ENCODE measurements around the gene SMYD4. TPM values are rescaled to one million over a fixed set of nuclear protein-coding genes. Genes with fewer than 3 reads are reported as not detected.
A peak's percentile ranks its signal among the peaks of the same experiment; 100 is the strongest.

The SMYD4 gene
- total RNA-seq, 1 donor from 2014 or later, result 21.8 TPM

DNA sequence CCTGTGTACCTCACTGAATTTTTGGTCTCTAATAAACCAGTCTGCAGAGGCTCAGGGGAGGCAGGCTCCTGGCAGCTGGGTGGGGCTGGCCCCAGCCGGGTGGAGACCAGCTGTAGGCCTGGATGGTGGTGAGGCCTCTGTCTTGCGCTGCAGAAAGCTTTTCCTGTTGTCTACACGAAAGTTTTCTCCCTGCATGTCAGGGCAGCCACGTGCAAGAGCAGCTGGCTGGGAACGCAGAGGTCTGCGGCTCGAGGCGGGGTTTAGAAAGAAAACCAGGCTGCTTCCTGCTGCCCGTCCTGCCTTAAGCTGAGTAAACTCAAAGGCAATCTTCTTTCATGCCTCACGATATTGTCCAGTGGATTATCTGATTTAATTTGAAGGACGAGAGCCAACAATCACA is 65.4 kb downstream of the SMYD4 start:
- Mint-ChIP-seq H3K27me3 (no peaks in the 10 kb centered on the region), H3K4me1 (peaks cover 46% of the 10 kb centered on the region), H3K36me3 (ENCODE audit: low read depth) (no peaks in the 10 kb centered on the region), H3K27ac (peak overlapping the region; percentile 72), H3K9me3 (no peaks in the 10 kb centered on the region), H3K4me3 (peak overlapping the region; percentile 53)
- ATAC-seq (ENCODE audit: low read depth) (peak; percentile 85), DNase-seq (peak; percentile 41)
- intact Hi-C loops (cut with micrococcal nuclease), result no loop called here
- ChIA-PET POLR2A (interaction anchor here (0.6 to 3.6 kb wide), 10 partner anchors 8 to 495 kb away, joined by 3 to 25 read pairs (median 10); partner anchors contain the start of genes SERPINF2 and WDR81), CTCF (interaction anchor here (1.0 to 2.8 kb wide), 5 partner anchors 12 to 101 kb away, joined by 3 to 19 read pairs (median 4); no protein-coding TSS in a partner anchor)
- TF ChIP-seq, protein P1, sequence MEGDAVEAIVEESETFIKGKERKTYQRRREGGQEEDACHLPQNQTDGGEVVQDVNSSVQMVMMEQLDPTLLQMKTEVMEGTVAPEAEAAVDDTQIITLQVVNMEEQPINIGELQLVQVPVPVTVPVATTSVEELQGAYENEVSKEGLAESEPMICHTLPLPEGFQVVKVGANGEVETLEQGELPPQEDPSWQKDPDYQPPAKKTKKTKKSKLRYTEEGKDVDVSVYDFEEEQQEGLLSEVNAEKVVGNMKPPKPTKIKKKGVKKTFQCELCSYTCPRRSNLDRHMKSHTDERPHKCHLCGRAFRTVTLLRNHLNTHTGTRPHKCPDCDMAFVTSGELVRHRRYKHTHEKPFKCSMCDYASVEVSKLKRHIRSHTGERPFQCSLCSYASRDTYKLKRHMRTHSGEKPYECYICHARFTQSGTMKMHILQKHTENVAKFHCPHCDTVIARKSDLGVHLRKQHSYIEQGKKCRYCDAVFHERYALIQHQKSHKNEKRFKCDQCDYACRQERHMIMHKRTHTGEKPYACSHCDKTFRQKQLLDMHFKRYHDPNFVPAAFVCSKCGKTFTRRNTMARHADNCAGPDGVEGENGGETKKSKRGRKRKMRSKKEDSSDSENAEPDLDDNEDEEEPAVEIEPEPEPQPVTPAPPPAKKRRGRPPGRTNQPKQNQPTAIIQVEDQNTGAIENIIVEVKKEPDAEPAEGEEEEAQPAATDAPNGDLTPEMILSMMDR (IDR thresholded peaks at IDR 0.05), result no peak

DNA sequence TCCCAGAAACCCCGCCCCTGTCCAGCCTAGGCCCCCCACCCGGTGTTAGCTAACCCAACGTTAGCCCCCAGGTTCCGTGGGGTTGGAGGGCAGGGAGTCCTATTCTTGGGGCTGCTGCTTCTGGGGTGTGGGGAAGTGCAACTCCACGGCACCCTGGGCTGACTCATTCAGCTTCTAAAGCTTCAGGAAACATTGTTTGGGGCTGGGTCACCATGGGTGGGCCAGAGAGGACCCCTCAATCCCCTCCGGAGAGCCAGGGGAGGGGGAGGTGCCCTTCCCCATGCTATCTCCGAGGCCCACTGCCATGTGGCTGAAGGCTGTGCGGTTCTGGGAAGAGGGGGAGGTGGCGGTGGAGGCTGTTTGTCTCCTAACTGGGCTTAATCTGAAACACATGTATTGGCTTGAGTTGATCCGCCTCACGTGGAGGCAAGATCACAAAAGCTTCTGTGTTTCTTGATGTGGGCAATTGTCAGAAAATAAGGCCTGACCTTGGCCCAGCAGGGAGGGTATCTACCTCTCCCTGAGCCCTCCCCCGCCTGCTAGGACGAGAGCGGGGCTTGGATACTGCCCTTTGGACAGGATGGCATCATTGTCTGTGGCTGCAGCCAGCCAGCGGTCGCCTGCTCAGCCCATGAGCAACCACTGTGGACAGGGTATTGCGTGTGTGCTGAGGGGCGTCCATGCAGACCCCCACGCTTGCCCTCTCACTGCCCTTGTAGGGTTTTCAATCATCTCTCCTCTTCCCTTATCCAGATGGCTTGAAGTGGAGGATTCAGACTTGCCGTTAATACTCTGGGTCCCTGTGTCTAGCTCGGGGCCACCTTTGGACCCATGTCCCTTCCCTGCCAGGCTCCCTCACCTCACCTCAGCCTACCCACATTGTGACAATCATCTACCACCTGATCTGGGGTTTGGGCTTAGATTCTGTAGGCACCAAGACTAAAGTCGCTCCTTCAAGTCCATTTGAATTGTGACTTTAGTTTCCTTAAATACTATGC is 66.5 kb downstream of the SMYD4 start:
- TF ChIP-seq, protein P1 (IDR thresholded peaks at IDR 0.05), result no peak
- H3K4me3 Mint-ChIP-seq, result peak overlapping the region; percentile 50
- H3K27ac Mint-ChIP-seq, result peak overlapping the region; percentile 80
- DNase-seq (no peak), ATAC-seq (ENCODE audit: low read depth) (peak; percentile 65)
- CTCF ChIA-PET, result interaction anchor here (0.9 to 2.8 kb wide), 6 partner anchors 9 to 46 kb away, joined by 3 to 19 read pairs (median 4); no protein-coding TSS in a partner anchor
- POLR2A ChIA-PET, result interaction anchor here (0.6 to 3.6 kb wide), 12 partner anchors 9 to 112 kb away, joined by 3 to 25 read pairs (median 11); partner anchors contain the start of gene SERPINF2
- no peaks in the 10 kb centered on the region for H3K9me3 Mint-ChIP-seq
- no peaks in the 10 kb centered on the region for H3K27me3 Mint-ChIP-seq
- intact Hi-C loops (cut with micrococcal nuclease), result loop anchor here (1.0 kb wide), 1 partner anchor 21 kb away; no protein-coding TSS in a partner anchor
- H3K4me1 Mint-ChIP-seq, result peaks cover 47% of the 10 kb centered on the region
- H3K36me3 Mint-ChIP-seq (ENCODE audit: low read depth), result no peaks in the 10 kb centered on the region

DNA sequence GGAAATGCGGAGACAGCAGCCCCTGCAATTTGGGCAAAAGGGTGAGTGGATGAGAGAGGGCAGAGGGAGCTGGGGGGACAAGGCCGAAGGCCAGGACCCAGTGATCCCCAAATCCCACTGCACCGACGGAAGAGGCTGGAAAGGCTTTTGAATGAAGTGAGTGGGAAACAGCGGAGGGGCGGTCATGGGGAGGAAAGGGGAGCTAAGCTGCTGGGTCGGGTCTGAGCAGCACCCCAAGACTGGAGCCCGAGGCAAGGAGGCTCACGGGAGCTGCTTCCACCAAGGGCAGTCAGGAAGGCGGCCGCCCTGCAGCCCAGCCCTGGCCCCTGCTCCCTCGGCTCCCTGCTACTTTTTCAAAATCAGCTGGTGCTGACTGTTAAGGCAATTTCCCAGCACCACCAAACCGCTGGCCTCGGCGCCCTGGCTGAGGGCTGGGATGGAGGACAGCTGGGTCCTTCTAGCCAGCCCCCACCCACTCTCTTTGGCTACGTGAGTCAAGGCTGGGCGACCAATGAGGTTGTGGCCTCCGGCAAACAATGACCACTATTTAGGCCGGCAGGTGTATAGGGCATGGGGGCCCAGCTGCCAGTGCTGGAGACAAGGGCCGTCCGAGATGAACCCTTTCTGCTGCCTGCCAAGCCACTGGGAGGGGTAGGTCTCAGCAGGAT is 67.3 kb downstream of the SMYD4 start:
- no peak for DNase-seq
- H3K4me3 Mint-ChIP-seq, result no peak overlapping the region
- TF ChIP-seq, protein P1 (IDR thresholded peaks at IDR 0.05), result no peak
- no peaks in the 10 kb centered on the region for H3K27me3 Mint-ChIP-seq
- ATAC-seq (ENCODE audit: low read depth), result peak; percentile 6
- intact Hi-C loops (cut with micrococcal nuclease), result no loop called here
- no peaks in the 10 kb centered on the region for H3K9me3 Mint-ChIP-seq
- CTCF ChIA-PET, result interaction anchor here (0.9 to 2.8 kb wide), 5 partner anchors 8 to 45 kb away, joined by 3 to 19 read pairs (median 5); no protein-coding TSS in a partner anchor
- H3K27ac Mint-ChIP-seq, result peak overlapping the region; percentile 80
- POLR2A ChIA-PET, result interaction anchor here (0.6 to 3.6 kb wide), 7 partner anchors 10 to 113 kb away, joined by 3 to 25 read pairs (median 13); no protein-coding TSS in a partner anchor
- H3K36me3 Mint-ChIP-seq (ENCODE audit: low read depth), result no peaks in the 10 kb centered on the region
- H3K4me1 Mint-ChIP-seq, result peaks cover 38% of the 10 kb centered on the region

DNA sequence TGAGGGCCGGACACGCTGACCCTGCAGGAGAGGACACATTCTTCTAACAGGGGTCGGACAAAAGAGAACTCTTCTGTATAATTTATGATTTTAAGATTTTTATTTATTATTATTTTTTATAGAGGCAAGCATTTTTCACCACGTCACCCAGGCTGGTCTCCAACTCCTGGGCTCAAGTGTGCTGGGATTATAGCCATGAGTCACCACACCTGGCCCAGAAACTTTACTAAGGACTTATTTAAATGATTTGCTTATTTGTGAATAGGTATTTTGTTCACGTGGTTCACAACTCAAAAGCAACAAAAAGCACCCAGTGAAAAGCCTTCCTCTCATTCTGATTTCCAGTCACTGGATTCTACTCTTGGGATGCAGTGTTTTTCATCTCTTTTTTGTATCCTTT is 70.2 kb downstream of the SMYD4 start:
- Mint-ChIP-seq H3K27ac (no peak overlapping the region), H3K27me3 (no peaks in the 10 kb centered on the region), H3K9me3 (no peaks in the 10 kb centered on the region), H3K36me3 (ENCODE audit: low read depth) (no peaks in the 10 kb centered on the region), H3K4me3 (no peak overlapping the region), H3K4me1 (peaks cover 35% of the 10 kb centered on the region)
- intact Hi-C loops (cut with micrococcal nuclease), result no loop called here
- ChIA-PET CTCF (no interaction called here), POLR2A (no interaction called here)
- TF ChIP-seq, protein P1 (IDR thresholded peaks at IDR 0.05), result no peak
- DNase-seq (no peak), ATAC-seq (ENCODE audit: low read depth) (no peak)
